ENCODE data around the gene STK4.

Gene STK4

DNA sequence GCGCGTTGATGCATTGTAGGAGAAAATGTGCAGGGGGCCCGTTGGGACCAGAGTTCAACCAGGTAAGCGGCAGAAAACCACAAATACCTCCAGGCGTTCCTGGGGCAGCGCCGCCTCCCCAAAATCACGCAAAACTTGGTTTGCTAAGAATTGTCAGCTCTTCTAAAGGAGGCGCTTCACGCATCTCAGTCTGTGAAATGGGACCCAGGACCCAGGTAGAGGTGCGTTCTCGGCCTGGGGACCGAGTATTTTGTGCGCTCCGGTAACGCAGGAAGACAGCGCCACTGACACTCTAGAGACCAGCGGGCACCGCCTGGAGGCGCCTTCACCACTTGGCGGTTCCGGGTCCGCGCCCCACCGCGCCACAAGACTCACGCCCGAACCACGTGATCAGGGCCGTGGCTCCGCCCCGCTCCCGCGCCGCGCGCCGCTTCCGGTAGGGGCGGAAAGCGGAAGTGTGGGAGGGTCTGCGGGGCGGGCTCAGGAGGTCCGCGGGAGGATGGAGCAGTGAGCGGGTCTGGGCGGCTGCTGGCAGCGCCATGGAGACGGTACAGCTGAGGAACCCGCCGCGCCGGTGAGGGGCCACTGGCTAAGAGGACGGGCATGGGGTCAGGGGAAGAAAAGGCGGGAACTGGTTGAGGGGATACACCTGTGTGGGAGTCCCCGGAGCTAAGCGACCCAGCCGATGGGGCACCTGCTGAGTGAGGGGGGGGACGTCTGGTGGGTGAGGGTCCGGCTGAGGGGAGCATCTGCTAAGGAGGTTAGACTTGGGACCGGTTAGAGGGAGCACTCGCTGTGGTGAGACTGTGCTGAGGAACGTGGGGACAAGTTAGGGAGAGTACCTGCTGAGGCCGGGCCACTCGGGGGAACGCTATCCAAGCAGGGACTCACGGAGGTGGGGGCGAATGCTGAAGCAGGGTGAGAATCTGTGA, at the start of gene STK4:
TSS of gene STK4 (plus strand) at position 483 of the 932 bp plus-strand sequence. CDS start at position 540, 57 bp downstream.
- DNase-seq (ENCODE audit: low read depth in 2 of 2) = peak; percentile 87 to 93

DNA sequence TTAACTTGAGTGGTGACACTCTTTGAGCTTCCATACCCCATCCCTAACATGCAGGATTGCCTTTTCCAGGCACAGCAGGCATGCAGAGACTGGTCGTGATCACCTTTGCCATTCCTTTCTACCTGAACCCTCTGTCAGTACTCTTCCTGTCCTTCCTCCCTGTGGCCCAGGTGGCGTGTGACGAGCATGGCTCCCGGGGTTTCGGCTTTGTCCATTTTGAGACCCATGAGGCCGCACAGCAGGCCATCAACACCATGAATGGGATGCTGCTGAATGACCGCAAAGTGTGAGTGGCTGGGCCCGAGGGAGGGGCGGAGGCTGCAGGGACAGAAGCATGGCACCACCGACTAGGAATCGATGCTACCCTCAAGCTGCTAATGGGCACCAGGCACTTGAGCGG, 49.7 kb upstream of the STK4 start:
- no peak for DNase-seq (ENCODE audit: low read depth in 2 of 2)

DNA sequence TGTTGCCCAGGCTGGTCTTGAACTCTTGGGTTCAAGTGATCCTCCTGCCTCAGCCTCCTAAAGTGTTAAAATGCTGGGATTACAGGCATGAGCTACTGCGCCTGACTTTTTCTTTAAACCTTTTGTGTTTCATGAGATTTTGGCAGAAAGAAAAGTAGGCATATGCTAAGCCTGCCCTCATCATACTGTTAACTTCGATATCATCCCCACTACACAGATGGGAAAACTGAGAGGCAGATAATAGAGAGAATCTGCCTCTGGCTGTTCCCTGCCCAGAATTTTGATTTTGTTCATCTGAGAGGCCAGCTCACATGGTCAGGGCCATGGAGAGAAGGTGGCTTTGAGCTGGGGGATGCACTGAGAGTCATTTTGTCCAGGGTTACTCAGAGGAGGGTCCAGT, 48.9 kb upstream of the STK4 start:
- no peak for DNase-seq (ENCODE audit: low read depth in 2 of 2)

DNA sequence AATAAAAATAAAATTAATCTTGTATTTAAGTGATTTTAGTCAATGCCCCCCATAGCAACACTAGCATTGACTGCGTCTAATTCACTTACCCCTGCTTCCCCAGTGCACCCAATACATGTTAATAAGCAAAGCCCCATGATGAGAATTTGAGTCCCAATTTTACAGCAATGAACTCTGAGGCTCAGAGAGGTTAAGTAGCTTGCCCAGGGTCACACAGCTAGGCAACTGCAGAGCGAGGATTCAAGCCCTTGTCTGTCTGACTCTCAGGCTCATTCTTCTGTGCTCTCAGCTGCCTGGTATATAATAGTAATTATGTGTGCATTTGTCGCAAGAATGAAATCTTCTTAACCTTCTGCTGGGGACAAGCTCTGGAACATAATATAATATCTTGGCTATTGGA, 48.0 kb upstream of the STK4 start:
- DNase-seq (ENCODE audit: low read depth in 2 of 2) = no peak

DNA sequence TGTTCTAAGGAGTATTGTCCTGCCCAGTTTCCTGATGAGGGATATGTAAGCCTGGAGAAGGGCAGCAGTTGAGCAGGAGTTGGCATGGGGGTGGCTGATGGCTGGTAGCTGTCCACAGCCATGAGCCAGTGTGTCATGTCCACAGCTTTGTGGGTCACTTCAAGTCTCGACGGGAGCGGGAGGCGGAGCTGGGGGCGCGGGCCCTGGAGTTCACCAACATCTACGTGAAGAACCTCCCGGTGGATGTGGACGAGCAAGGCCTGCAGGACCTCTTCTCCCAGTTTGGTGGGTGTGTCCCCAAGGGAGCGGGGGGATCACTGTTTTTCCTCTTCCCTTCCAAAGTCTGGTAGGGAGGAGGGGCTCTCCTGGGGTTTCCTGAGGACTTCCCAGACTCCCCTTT, 47.6 kb upstream of the STK4 start:
- DNase-seq (ENCODE audit: low read depth in 2 of 2) = no peak

DNA sequence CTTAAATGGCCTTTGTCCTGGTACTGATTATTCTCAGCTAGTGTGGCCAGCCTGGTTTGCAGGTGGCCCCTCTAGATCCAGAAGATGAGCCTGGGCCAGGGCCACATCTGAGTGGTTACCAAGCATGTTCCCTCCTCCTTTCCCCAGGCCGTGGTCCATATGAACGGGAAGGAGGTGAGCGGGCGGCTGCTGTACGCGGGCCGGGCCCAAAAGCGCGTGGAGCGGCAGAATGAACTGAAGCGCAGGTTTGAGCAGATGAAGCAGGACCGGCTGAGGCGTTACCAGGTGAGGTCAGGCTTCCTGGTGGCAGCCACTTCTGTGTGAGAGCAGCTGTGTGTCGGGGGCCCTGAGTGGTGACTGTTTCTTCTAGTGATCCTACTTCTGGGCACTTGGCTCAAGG, 44.9 kb upstream of the STK4 start:
- DNase-seq (ENCODE audit: low read depth in 2 of 2) = no peak

DNA sequence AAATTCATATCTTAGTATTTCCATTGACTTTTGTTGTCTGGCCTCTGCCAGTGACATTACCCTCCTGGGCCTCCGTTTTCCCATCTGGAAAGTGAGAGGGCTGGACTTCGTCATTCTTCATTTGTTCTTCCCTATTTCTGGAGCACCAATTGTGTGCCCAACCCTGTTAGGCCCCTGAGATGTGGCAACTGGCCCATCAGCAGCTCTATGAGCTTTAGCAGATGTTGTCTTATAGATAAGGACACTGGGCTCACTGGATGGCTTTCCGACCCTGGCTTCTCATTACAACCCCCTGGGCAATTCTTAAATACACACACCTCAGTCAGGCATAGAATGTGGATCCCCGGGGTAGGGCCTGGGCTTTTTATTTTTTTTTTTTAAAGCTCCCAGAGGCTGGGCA, 41.8 kb upstream of the STK4 start:
- no peak for DNase-seq (ENCODE audit: low read depth in 2 of 2)

DNA sequence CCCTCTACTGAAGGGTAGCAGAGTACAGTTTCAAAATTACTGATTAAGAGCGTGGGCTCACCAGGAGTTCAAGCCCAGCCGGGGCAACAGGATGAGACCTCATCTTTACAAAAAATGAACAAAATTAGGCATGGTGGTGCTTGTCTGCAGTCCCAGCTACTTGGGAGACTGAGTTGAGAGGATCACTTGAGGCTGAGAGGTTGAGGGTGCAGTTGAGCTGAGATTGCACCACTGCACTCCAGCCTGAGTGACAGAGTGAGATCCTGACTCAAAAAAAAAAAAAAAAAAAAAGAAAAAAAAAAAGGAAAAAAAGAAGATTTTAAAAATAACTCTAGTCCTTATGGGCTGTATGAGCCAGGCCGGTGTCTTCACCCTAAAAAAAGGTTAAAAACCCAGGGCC, 37.7 kb upstream of the STK4 start:
- no peak for DNase-seq (ENCODE audit: low read depth in 2 of 2)

DNA sequence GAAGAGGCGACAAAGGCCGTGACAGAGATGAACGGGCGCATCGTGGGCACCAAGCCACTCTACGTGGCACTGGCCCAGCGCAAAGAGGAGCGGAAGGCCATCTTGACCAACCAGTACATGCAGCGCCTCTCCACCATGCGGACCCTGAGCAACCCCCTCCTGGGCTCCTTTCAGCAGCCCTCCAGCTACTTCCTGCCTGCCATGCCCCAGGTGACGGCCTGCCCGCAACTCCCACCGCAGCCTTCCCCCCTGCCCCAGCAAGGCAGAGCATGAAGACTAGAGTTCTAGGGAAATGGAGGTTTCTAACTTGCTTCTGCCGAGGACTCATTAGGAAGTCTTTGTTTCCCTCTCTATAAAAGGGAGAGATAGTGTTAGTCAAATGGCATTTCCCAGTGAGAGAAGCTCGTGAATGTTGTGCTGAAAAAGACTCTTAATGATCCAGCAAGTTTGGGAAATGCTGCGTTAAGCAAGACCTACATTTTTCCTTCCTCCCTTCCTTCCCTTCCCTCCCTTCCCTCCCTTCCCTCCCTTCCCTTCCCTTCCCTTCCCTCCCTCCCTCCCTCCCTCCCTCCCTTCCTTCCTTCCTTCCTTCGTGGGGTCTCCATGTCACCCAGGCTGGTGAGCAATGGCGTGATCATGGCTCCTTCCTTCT, 35.7 kb upstream of the STK4 start:
- DNase-seq (ENCODE audit: low read depth in 2 of 2) = no peak

DNA sequence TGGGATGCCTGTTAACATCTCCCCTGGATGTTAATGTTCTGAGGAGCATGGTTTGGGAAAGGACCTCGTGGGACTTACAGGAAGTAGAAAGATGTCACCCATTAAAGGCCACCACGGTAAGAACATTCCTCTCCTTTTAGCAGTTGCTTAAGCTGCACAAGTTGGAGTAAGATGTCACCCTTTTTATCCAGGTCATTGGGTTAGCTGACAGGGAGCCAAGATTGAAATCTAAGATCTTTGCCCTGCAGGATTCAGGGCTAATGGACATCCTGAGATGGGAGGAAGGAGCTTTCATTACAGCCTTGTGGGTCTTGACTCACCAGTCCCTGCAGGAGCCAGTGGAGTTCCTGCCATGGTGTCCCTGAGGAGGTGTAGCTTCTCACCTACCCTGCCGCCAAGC, 34.4 kb upstream of the STK4 start:
- no peak for DNase-seq (ENCODE audit: low read depth in 2 of 2)

DNA sequence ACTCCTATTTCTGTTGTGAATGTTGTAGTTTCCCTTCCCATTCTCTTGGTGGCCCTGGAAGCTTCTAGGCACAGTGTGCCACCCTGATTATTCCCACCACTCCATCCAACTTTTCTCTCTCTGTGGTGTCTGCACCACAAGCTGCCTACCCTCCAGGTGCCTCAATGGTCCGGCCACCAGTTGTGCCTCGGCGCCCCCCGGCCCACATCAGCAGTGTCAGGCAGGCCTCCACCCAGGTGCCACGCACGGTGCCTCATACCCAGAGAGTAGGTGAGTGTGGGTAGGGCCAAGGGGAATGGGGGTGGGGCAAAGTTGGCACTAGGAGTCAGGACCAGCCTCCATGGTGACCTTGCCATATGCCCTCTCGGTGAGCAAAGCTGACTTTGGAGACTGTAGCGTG, 33.4 kb upstream of the STK4 start:
- DNase-seq (ENCODE audit: low read depth in 2 of 2) = no peak

DNA sequence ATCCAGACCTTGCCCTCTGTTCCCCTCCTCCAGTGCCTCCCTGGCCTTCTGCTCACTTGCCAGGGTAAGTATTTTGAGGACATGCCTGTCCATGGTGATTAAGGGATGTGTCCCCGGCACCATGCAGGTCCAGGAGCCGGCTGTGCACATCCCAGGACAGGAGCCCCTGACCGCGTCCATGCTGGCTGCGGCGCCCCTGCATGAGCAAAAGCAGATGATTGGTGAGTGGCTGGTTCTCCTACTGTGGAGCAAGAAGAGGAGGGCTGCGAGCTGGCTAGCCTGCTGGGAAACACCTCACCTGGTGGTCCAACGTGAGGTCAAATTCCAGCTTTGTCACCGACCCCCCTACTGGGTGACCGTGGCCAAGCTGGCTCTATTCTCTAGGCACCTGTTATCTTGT, 29.8 kb upstream of the STK4 start:
- no peak for DNase-seq (ENCODE audit: low read depth in 2 of 2)

DNA sequence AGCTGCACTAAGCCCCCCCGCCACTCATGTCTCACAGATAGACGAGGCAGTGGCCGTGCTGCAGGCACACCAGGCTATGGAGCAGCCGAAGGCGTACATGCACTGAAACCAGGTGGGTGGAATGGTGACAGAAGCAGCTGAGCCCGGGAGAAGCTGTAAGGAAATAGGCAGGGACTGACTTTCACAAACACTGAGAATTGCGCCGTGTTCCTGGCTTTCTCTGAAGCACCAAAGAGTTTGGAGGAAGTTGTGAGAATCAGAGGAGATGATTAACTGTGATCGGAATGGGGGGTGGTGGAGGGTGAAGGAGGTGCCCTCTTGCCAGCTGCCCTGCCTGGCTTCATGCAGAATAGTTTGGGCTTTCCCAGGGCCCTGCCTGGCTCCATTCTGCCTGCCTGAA, 27.7 kb upstream of the STK4 start:
- DNase-seq (ENCODE audit: low read depth in 2 of 2) = no peak

DNA sequence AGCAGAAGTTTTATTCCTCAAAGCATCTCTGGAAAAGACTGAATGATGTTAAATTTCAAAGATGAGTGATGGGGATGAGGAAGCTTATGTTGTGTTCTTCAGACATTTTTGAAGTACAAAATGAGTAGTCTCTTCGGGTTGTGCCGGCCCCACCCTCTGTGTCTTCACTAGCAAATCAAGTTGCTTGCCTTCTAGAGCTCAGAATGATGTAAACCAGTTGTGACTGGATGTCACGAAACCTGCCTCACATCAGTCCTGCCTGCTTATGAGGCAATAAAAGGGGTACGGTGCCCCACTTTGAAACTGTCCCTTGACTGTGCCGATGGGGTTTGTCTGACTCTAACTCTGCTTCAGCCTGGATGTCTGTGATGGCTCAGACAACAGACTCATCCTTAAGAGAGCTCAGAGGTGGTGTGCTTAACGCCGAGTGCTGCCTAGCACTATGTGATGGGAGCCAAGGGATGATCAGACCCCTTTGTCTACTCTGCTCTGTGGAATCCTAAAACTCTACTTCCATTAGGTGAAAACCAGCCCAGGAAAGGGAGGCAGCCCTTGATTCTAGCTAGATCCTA, 25.1 kb upstream of the STK4 start:
- no peak for DNase-seq (ENCODE audit: low read depth in 2 of 2)

DNA sequence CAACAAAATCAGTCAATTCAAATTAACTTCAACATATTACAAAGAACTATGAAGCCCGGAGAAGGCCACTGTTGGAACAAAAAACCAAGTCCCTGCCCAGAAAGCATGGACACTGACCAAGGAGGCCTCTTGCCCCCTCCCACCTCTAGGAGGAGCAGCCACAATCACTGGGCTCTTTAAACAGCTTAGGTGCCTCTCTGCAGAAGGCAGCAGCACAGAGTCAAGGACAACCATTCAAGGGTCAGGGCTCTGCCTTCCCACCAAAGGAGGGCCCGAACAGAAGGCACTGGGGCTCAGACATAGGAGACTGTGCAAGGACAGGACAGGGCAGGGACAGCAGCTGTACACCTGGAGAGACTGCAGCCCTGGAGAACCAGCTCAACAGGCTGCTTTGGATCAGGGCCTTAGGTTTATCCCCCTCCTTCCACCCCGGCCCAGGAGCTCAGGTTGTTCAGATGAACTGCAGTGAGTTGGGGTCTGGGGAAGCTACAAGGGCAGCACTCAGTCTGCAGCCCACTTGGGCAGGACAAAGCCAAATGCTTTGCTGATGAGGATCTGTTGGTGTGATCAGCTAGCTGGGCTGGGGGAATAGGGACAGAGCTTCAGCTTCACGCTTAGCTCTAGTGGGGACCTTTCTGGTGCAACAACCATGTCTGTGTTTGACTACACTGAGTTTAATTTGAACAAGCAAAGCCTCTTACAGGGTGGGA, 23.9 kb upstream of the STK4 start:
- no peak for DNase-seq (ENCODE audit: low read depth in 2 of 2)

DNA sequence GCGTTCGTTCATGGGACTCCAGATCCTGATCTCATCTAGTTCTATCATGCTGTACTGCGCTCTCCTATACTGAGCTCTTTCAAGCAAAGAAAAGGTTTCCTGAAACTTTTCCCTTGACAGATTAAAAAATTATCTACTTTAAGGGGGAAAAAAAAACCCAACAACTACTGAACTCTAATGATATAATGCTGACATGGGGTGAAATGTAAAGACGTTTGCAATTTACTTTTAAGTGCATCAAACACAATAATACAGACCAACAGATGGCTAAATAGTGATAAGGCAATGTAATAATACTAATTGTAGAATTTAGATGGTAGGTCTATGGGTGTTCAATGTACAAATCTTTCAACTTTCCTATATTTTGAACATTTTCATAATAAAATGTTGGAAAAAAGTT, 22.5 kb upstream of the STK4 start:
- DNase-seq (ENCODE audit: low read depth in 2 of 2) = no peak

DNA sequence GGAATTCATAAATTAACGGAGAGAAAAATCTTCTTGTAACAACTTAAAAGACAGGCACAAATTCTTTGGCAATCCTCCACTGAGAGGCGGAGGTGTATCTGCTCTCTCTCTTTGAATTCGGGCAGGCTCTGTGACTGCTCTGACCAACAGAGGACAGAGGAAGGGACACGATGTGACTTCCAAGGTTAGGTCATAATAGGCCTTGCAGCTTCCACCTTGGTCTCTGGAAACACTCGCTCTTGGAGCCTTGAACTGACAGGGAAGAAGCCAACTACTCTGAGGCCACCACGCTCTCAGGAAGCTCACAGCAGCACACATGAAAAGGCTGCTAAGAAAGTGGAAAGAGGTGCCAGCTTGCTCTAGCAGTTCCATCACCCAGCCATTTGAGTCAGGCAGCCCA, 21.1 kb upstream of the STK4 start:
- no peak for DNase-seq (ENCODE audit: low read depth in 2 of 2)

DNA sequence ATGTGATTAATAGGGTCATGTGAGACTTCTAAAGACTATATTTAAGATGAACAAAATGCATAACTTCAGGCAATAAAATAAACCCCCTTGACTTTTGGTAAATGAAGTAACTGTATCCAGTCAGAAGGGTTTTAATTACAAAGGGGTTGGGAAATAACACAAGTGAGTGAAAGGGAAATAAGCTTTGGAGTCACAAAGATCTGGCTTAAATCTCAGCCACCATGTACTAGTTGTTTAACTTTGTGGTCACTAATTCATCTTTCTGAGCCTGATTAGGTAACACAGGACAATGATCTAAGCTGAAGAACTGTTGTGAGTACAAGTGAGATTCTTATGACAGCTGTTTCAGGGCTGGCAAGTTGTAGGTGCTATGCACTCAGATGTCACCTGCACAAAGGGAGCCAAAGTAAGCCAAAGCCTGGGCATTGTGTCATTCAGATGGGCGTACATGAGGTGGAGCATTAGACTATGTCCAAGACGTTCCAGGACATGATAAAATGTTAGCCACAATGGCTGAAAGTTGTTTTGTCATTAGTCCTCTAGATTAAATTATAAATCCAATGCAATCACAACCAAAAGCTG, 19.9 kb upstream of the STK4 start:
- no peak for DNase-seq (ENCODE audit: low read depth in 2 of 2)

DNA sequence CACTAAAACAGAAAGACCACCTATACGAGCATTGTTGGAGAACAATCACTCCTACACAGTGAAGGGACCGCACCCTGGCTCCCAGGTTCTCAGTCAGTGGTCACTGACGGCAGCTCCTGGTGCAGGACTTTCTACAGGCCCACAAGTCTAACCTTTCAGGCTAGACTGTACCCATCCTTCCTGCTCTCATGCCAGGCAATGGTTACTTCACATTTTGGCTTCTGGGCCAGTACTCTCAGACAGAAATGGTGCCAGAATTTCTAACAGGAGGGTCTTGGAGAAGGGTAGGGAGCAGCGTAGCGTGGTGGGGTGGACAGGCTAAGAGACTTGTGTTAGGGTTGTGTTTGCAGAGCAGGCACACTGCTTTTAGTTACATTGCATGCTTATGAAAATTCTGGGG, 18.2 kb upstream of the STK4 start:
- no peak for DNase-seq (ENCODE audit: low read depth in 2 of 2)

DNA sequence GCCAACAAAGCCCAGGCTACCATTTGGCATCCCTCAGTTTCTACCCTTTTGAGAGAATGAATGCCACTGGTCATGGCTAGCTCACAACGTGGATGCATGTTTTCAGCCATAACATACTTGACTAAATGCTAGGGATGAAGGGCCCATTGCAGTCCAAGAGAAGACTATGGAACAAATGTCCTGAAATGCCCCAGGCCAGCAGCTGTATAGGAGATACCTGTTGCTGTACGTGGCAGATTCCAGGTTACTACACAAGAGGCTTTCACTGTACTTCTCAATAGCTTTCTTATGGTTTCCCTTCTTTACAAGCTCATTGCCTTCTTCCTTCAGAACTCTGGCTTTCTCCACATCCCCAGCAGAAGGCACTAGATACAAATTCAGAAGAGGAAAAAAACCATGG, 17.8 kb upstream of the STK4 start:
- DNase-seq (ENCODE audit: low read depth in 2 of 2) = no peak

DNA sequence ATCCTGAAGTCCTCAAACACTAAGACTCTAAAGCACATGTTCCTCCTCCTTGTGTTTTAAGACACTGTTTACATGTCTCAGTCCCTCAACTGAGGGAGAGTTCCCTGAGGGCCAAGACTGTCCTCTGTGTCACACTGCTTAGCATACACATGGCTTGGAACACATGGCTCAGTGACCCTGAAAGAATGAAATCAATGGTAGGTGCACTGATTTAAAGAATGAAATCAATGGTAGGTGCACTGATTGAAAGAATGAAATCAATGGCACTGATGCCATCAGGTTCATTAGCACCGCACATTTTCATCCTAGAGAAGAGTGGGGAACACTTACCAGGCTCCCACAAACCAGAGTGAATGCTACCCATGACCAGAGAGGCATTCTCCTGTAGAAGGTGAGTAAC, 15.9 kb upstream of the STK4 start:
- no peak for DNase-seq (ENCODE audit: low read depth in 2 of 2)

DNA sequence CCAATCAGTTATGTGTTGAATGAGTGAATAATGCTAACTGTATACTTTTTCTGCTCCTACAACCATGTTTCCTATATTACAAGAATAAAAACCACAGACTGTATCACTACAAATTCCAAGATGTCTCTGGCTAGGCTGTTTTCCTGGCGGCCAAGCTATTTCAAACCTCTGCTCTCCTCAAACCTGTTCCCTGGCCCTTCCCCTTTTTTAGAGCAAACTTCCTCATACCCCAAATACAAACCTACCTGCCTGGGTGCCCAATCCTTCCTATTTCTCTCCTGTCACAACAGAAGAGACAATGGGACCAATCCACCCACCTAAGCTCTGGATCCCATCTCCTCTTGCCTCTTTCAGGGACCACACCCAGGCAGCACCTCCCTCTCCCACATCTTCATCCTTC, 13.6 kb upstream of the STK4 start:
- no peak for DNase-seq (ENCODE audit: low read depth in 2 of 2)
